H1 (cell line): ENCODE results near the gene PIP5K1B. TPM values are rescaled to one million over a fixed set of nuclear protein-coding genes. Genes with fewer than 3 reads are reported as not detected.

ENCODE experiments used
- KDM1A ChIP-seq: fragments of 200-600, 300-600 bp; sonication (generic); IDR thresholded peaks from 2 replicates; pipeline ENCODE4 v1.7.1; 2016; ENCODE audit warnings: mild to moderate bottlenecking, low read length, borderline replicate concordance
- SIRT6 ChIP-seq: IDR thresholded peaks from one replicate; pipeline ENCODE4 v1.7.1; 2012; ENCODE audit warnings: low read length, inconsistent platforms
- SP4 ChIP-seq: IDR thresholded peaks from 2 replicates; pipeline ENCODE4 v1.6.1; 2012; ENCODE audit warnings: low read length, inconsistent platforms
- SUZ12 ChIP-seq: fragments of 200-600 bp; sonication (generic); IDR thresholded peaks from 2 replicates; pipeline ENCODE4 v1.6.1; 2012; ENCODE audit warnings: mild to moderate bottlenecking, inconsistent platforms, low read length, moderate library complexity, mixed read lengths
- TEAD4 ChIP-seq: IDR thresholded peaks from 2 replicates; pipeline ENCODE4 v1.6.1; 2012; ENCODE audit warnings: low read depth, low read length, inconsistent platforms, mixed read lengths
- polyA plus RNA-seq, 7 experiments: library from polyadenylated mRNA; depleted of rRNA in 3 of 7; stranded (reverse) in 5 of 7; unstranded in 2 of 7; fragments of >200 nt in 5 of 7; fragments of 200-250 nt in 2 of 7; gene quantifications; 1 replicate in 5 of 7; 2 replicates in 1 of 7; 4 replicates in 1 of 7; pipeline versions ENCODE4 v1.2.1 to v1.2.3, GENCODE V29; 2011 to 2013; ENCODE audit warnings: missing spikeins in 2 of 7, mixed read lengths in 2 of 7
- total RNA-seq: library from RNA; stranded (reverse); fragmentation: NEBNext Ultra II Directional; extraction: Animal tissue kit (Norgen Biotek cat#: 25700); gene quantifications from 2 replicates; pipeline ENCODE4 v1.2.1, GENCODE V29; 2021

Gene PIP5K1B
- total and polyA plus RNA-seq, 2 of the 8 experiments (the other 6 are each of a cell fraction or from before 2014, with no cell fraction given): 4.7 to 7.7 TPM

GRCh38 chr9:68998385-68998784, 293.3 kb downstream of the PIP5K1B start (continued):
- TF ChIP-seq SP4 (no peak), KDM1A (no peak), SUZ12 (no peak), SIRT6 (no peak), TEAD4 (no peak)
